KOPT-K1 (cell line): ENCODE results near the gene OSBPL3.
"Not testable (repeated sequence)": the region's sequence is repeated elsewhere in the genome, so short reads cannot be mapped to it uniquely, and the experiment has no call there.

Experiments
- H3K27ac ChIP-seq: fragments of 200-600 bp; sonication (generic); 2 replicates; pipeline ENCODE4 v1.5.1; 2016; ENCODE audit warnings: antibody characterized with exemption, mild to moderate bottlenecking, low read depth, low read length; ENCODE audit not compliant: poor library complexity, severe bottlenecking
- H3K36me3 ChIP-seq: fragments of 200-600 bp; sonication (generic); 2 replicates; pipeline ENCODE4 v1.5.1; 2017; ENCODE audit warnings: antibody characterized with exemption, mild to moderate bottlenecking, low read length, moderate library complexity; ENCODE audit not compliant: insufficient read depth
- H3K9me3 ChIP-seq: fragments of 200-600 bp; sonication (generic); 2 replicates; pipeline ENCODE4 v1.5.1; 2017; ENCODE audit warnings: antibody characterized with exemption, low read length, mild to moderate bottlenecking; ENCODE audit not compliant: insufficient read depth, poor library complexity, severe bottlenecking

The OSBPL3 gene

DNA sequence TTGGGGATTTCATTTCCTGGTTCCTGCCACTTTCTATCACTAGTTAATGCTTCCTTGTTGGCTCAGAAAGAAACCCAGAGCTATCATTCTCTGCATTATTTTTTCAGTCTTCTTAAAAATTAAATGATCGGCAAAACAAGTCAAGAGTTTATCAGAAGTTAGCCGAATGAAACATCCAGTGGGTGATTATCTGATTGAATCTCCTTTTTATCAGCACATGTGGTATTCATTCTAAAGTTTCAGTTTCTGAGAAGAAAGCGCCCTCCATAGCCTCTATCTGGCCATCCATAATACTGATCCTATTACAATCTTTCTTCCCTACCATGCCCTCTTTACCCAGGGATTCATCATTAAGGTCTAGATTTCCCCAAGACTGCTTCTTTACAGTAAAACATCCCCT, 71.8 kb downstream of the OSBPL3 start:
- peak overlapping the region; percentile 72 for H3K27ac ChIP-seq
- H3K36me3 ChIP-seq, result no peaks in the 10 kb centered on the region
- H3K9me3 ChIP-seq, result no peaks in the 10 kb centered on the region

DNA sequence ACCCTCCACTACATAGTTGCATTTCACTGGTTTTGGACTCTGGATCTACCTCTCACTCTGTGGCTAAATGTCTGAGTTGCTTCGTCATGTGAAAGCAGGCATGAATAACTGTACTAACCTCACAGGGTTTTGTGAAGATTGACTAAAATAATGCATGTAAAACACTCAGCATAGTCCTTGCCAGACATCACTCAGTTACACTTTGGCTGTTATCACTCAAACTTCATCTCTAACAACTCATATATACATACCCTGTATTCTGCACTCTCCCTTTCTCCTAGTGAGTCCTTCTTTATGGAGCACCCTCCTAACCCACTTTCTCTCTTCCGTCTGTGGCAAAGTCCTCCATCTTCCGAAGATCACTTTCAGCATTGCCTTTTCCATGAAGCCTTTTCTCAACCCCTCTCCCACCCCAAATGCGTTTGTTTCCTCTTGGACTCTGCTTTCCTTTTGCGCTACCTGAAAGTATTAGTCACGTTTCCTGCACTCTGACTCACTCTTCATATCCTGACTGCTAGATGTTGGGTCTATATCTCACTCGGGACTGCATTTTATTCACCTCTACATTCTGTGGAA, 72.6 kb downstream of the OSBPL3 start:
- H3K9me3 ChIP-seq, result no peaks in the 10 kb centered on the region
- peak overlapping the region; percentile 72 for H3K27ac ChIP-seq
- H3K36me3 ChIP-seq, result no peaks in the 10 kb centered on the region

DNA sequence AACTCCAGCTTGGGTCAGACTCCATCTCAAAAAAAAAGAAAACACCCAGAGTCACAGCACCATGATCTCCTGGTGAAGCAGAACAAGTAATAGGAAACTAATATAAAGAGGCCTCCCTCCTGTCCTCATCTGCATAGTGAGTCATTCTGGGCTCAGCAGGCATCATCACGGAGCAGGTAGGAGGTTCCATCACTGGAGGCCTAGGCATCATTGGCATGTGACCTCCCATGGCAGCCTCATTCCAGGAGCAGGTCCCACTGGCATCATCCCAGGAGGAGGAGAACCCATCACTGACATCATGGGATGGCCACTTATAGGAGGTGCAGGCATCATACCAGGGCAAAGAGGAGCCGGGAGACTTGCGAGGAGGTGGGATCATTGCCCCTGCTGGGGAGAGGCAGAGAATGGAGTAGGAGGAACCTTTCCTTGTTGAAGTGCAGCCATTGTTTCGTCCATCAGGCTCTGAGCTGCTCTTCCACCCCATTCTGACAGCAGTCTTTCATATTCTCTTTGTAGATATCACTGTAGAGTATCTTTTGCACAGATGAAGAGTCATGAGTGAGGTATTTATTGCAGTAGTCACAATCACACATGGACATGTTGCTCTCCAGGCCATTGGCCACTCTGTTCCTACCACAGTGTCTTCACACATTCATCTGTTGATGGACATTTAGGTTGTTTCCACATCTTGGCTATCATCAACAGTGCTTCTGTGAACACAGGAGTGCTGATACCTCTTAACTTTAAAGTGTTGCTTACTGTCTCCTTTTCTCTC, 73.8 kb downstream of the OSBPL3 start:
- peak overlapping the region; percentile 72 for H3K27ac ChIP-seq
- no peaks in the 10 kb centered on the region for H3K9me3 ChIP-seq

DNA sequence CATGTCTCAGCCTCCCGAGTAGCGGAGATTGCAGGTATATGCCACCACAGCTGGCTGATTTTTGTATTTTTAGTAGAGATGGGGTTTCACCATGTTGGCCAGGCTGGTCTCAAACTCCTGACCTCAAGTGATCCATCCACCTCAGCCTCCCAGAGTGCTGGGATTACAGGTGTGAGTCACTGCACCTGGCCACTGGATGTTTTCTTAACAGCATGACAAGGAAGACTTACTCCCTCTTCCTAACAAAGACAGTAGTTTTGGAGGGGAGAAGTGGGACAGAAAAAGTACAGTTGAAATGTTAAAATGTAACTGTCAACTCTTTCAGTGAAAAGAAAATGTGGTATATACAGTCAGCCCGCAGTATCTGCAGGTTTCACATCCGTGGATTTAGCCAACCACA, 76.0 kb downstream of the OSBPL3 start:
- H3K36me3 ChIP-seq, H3K27ac ChIP-seq, H3K9me3 ChIP-seq: not testable (repeated sequence)

More for the DNA sequence above, 73.8 kb downstream of the OSBPL3 start:
- no peaks in the 10 kb centered on the region for H3K36me3 ChIP-seq

DNA sequence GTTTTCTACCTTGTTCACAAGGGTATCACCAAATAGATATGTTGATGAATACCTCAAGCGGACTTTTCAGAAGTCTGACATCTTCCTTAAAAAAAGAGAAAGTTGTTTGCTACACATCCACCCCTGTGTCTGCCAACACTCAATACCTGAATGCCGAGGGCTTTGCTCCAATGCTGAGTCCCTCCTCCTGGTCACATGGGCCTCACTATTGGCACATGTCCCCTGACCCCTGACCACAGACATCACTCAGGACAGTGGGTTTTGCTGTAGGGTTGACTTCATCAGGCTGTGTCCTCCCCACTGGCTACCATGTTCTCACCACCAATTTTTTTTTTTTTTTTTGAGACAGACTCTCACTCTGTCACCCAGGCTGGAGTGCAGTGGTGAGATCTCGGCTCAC, 76.4 kb downstream of the OSBPL3 start:
- H3K27ac ChIP-seq, result peak overlapping the region; percentile 16
- no peaks in the 10 kb centered on the region for H3K36me3 ChIP-seq
- H3K9me3 ChIP-seq, result no peaks in the 10 kb centered on the region

DNA sequence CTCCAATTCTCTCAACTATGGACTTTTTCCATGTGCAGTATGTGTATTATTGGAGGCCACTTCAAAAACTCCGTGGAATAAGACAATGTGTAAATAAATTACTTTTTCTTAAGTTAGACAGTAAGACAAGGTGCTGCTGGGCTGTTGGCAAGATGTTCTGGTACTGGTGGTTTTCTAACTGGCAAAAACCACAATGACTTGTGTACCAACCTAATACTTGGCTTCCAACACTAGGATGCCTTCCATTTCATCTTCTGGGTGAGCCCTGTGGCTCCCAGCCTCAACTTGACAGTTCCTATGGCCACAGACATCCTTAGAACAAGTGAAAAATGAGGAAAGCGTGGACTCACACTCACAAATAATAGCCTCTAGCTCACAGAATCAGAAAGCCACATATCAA, 77.0 kb downstream of the OSBPL3 start:
- no peaks in the 10 kb centered on the region for H3K9me3 ChIP-seq
- peak overlapping the region; percentile 16 for H3K27ac ChIP-seq
- H3K36me3 ChIP-seq, result no peaks in the 10 kb centered on the region

DNA sequence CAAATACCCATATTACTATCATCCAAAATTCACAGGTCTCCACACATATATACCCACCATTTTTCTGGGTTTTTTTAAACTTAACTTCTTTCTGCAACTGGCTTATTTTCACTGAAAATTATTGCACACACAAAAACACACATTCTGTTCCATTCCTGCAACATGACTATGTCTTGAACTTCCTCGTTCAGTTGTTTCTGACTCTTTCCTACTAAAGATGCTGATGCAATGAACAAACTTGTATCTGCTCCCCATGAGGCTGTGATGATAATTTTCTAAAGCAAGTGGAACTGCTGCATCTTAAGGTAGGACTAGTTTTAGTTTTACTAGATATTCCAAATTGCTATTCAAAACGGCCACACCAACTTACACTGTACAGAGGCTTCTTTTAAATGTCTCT, 77.7 kb downstream of the OSBPL3 start:
- no peaks in the 10 kb centered on the region for H3K36me3 ChIP-seq
- H3K9me3 ChIP-seq, result no peaks in the 10 kb centered on the region
- H3K27ac ChIP-seq, result no peak overlapping the region

DNA sequence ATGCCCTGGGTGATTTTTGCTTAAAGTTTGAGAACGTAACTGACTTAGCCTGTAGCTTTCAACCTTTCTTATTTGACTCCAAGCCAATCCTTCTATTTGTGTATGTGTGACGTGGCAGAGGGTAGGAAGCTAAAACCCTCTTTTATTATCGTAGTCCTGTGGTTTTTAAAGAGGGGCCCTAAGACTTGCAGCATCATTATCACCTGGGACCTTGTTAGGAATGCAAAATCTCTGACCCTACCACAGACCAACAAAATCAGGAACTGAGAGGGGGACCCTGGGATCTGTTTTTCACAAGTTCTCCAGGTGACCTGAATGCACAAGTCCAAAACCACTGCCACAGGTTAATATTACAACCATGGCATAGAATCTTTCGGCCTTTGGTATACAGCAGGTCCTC, 80.1 kb downstream of the OSBPL3 start:
- Histone ChIP-seq H3K36me3 (no peaks in the 10 kb centered on the region), H3K9me3 (no peaks in the 10 kb centered on the region), H3K27ac (no peak overlapping the region)

DNA sequence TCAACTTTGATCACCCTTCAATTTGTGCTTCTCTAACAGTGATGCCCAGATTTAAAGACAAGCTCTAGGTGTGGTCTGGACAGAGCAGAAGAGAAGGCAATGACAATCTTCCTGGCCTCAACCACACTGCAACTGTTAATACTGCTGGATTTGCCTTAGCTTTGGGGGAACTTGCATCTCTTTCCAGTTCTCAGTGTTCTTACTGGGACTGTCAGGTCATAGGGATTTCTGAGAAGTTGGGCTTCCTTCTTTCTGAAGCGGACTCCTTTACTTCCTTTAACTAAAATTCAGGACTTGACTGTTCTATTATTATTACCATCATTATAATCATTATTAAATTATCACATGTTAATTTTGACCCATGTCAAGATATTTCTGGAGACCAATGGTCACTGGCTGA, 80.8 kb downstream of the OSBPL3 start:
- no peak overlapping the region for H3K27ac ChIP-seq
- no peaks in the 10 kb centered on the region for H3K36me3 ChIP-seq
- no peaks in the 10 kb centered on the region for H3K9me3 ChIP-seq

DNA sequence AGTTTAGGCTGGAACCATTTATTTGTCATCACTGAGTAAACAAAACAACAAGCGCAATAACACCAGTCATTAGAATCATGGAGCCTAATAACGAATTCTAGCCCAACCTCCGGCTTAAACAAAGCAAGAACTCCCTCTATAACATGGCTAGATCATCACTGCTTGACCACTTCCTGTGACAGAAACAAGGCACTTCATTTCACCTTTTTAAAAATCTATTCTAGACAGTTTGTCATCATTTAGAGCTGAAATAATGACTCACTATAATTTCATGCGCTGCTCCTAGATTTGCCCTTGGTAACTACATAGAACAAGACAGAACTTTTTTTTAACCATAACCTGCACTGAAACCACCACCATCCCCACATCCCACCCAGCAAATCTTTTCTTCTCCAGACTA, 81.3 kb downstream of the OSBPL3 start:
- no peaks in the 10 kb centered on the region for H3K9me3 ChIP-seq
- no peak overlapping the region for H3K27ac ChIP-seq
- no peaks in the 10 kb centered on the region for H3K36me3 ChIP-seq

DNA sequence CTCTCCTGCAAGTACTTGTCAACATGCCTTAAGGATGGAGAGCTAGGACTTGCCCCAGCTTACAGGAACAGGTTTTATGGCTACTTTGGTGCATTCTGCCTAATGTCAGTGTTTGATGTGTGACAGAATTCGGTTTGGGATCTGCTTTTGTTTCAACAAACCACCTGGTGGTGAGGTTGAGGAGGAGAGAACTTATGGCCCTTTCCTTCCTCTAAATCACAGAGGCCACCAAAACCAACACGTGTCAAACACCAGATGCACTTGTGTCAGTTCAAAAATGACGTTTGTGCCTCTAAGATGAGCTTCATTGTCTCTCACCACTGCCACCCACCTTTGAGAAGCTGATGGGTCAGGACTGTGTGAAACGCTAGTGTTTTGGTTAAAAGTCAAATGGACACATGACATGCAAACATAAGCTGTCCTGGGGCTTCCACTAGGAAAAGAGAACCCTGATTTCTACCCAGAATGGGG, 83.9 kb downstream of the OSBPL3 start:
- Histone ChIP-seq H3K36me3 (no peaks in the 10 kb centered on the region), H3K27ac (peak overlapping the region; percentile 34), H3K9me3 (no peaks in the 10 kb centered on the region)

DNA sequence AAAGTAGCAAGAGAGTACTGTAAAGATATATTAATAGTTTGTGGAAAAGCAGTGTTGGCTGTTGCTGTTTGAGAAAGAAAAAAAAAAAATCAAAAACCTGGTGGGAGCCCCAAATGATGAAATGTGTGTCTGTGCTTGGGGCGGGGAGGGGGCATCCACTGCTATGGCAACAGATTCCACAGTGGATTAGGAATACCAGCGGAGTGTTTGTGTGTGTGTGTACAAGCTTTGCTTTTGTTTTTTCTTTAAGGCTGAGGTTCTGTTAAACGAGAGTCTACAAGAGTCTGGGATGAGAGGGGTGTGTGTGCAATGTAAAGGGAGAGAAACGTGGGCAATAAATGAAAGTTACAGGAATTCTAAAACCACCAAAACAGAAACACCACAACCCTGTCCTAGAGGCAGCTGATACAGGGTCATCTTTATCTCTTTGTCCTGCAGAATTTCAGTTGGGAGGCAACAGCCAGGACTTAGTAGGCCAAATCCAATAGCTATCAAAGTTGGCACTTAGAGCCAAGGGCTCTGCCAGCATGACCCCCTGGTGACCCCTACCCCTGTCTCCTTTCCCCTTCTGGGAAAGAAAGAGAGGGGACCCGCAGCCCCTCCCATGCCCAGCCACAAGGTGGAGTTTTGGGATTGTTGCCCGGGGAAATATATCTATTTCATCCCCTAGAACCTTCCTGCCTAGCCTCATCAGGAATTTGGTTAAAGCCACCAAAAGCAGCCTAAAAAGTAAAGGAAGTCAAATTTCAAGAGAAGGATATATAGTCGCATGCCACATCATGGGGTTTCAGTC, 85.4 kb downstream of the OSBPL3 start:
- 0 out of 2 replicates have a peak, but pooled peaks cover 10% of the 10 kb centered on the region for H3K36me3 ChIP-seq
- H3K9me3 ChIP-seq, result no peaks in the 10 kb centered on the region
- no peak overlapping the region for H3K27ac ChIP-seq

DNA sequence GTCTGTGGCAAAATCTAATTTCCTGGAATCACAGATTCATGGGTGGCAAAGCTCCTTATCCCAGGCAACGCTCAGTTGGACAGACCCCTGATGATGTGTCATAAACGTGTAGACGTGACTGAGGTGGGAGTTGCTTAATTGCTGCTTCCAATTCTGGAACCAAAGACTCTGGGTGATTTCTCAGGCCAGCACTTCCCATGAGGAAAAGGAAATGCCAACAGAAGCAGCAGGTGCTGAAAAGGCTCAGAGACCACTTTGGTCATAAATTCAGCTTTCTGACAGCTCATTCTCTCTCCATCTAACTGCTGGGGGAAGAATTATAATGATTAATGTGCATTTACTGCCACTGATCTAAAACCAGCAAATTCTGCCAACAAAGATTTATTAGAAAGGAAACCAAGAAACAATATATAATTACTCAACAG, 88.7 kb downstream of the OSBPL3 start:
- no peak overlapping the region for H3K27ac ChIP-seq
- H3K9me3 ChIP-seq, result no peaks in the 10 kb centered on the region
- peaks cover 12% of the 10 kb centered on the region; the same call in 1 of the 2 replicates for H3K36me3 ChIP-seq

DNA sequence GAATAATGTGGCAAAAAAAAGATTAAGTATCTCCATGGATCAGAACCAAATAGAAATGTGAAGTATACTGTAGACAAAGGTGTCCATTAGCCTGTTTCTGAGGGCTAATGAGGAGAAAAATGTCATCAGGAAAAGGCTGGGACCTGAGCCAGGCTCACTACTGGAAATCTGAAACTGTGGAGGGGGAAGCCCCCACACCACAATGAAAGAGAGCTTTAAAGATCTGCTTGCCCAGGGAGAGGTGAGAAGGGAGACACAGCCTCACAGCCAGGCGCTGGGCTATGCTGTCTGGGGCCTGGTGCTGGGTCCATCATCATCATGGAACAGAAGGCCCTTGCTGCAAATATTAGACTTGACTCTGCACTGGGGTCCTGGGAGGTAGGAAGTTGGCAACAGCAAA, 90.4 kb downstream of the OSBPL3 start:
- H3K9me3 ChIP-seq, result no peaks in the 10 kb centered on the region
- peaks cover 16% of the 10 kb centered on the region for H3K36me3 ChIP-seq
- H3K27ac ChIP-seq, result no peak overlapping the region

DNA sequence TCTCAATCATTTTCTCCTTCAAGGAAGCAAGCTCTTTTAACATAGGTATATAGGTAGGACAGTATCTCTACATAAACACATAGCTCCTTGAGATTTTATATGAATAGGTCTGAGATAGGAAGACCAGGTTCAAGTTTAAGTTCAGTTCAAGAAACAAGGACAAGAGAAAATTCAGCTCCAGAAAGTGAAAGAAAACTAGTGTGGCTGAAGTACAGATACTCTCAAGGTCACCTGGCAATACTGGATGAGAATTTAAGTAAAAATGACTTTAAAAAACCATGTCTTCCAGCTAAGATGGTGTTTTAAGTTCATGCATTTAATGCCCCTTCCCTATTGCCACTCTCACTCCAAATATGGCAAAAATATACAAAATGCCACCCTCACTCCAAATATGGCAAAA, 91.3 kb downstream of the OSBPL3 start:
- H3K36me3 ChIP-seq, result peaks cover 16% of the 10 kb centered on the region
- H3K9me3 ChIP-seq, result no peaks in the 10 kb centered on the region
- H3K27ac ChIP-seq, result no peak overlapping the region
